ENCODE results near the gene LIME1. TPM values are rescaled to one million over a fixed set of nuclear protein-coding genes. Genes with fewer than 3 reads are reported as not detected.
A peak's percentile ranks its signal among the peaks of the same experiment; 100 is the strongest.

The LIME1 gene
- total RNA-seq, 4 donors from 2014 or later: 11.4 to 51.9 (median 17.6) TPM

- no peaks in the 10 kb centered on the region for H3K9me3 ChIP-seq
Measured at GRCh38 chr20:63701329-63702035, 35.0 kb upstream of the LIME1 start.

GRCh38 chr20:63702036-63702665 is 34.3 kb upstream of the LIME1 start:
- Histone ChIP-seq H3K4me1 (peaks cover 0 to 48% (median 30%) of the 10 kb centered on the region in 4 donors), H3K4me3 (no peak overlapping the region), H3K36me3 (peaks cover 0 to 73% (median 0%) of the 10 kb centered on the region in 3 donors), H3K9me3 (no peaks in the 10 kb centered on the region), H3K27me3 (no peaks in the 10 kb centered on the region), H3K27ac (no peak overlapping the region)
- DNase-seq (ENCODE audit: low spot score in 2 of 2): no peak
- TF ChIP-seq EP300 (IDR thresholded peaks at IDR 0.05): no peak
- no peak for TF ChIP-seq CTCF (IDR thresholded peaks at IDR 0.05)
- no peak for TF ChIP-seq POLR2A (IDR thresholded peaks at IDR 0.05)
- WGBS, 2 donors: 87 to 91% methylated on average over 16 of the region's 16 CpGs

More at GRCh38 chr20:63701329-63702035, 35.0 kb upstream of the LIME1 start:
- Histone ChIP-seq H3K27me3 (no peaks in the 10 kb centered on the region), H3K36me3 (peaks cover 0 to 79% (median 0%) of the 10 kb centered on the region in 3 donors), H3K27ac (peak overlapping the region in 1 of 4 donors; percentile 43), H3K4me3 (no peak overlapping the region), H3K4me1 (peaks cover 0 to 48% (median 31%) of the 10 kb centered on the region in 4 donors)
- DNase-seq (ENCODE audit: low spot score in 2 of 2): peak in 1 of 2 donors; percentile 4
- WGBS, 2 donors: 73 to 77% methylated on average over 8 to 10 of the region's 14 CpGs
- TF ChIP-seq POLR2A (IDR thresholded peaks at IDR 0.05): no peak
- TF ChIP-seq EP300 (IDR thresholded peaks at IDR 0.05): no peak
- TF ChIP-seq CTCF (IDR thresholded peaks at IDR 0.05): no peak

GRCh38 chr20:63702751-63703470 is 33.6 kb upstream of the LIME1 start:
- WGBS, 2 donors: 75 to 79% methylated on average over 11 of the region's 13 CpGs
- peaks cover 0 to 41% (median 28%) of the 10 kb centered on the region in 4 donors for H3K4me1 ChIP-seq

GRCh38 chr20:63703471-63703975 is 32.9 kb upstream of the LIME1 start:
- peaks cover 0 to 61% (median 0%) of the 10 kb centered on the region in 3 donors for H3K36me3 ChIP-seq
- TF ChIP-seq EP300 (IDR thresholded peaks at IDR 0.05): no peak
- no peak for TF ChIP-seq CTCF (IDR thresholded peaks at IDR 0.05)
- TF ChIP-seq POLR2A (IDR thresholded peaks at IDR 0.05): no peak
- no peaks in the 10 kb centered on the region for H3K27me3 ChIP-seq
- no peak for DNase-seq (ENCODE audit: low spot score in 2 of 2)
- H3K4me1 ChIP-seq: peaks cover 0 to 38% (median 27%) of the 10 kb centered on the region in 4 donors
- H3K9me3 ChIP-seq: no peaks in the 10 kb centered on the region
- no peak overlapping the region for H3K27ac ChIP-seq
- WGBS, 2 donors: 83 to 88% methylated on average over 11 to 14 of the region's 15 CpGs
- no peak overlapping the region for H3K4me3 ChIP-seq

More at GRCh38 chr20:63702751-63703470, 33.6 kb upstream of the LIME1 start:
- H3K36me3 ChIP-seq: peaks cover 0 to 65% (median 0%) of the 10 kb centered on the region in 3 donors
- no peak overlapping the region for H3K4me3 ChIP-seq
- no peak overlapping the region for H3K27ac ChIP-seq
- no peaks in the 10 kb centered on the region for H3K27me3 ChIP-seq
- peak in 1 of 2 donors; percentile 4 for DNase-seq (ENCODE audit: low spot score in 2 of 2)
- TF ChIP-seq EP300 (IDR thresholded peaks at IDR 0.05): no peak
- H3K9me3 ChIP-seq: no peaks in the 10 kb centered on the region

- WGBS, 2 donors: 76 to 83% methylated on average over 9 to 11 of the region's 11 CpGs
- H3K4me3 ChIP-seq: no peak overlapping the region
Measured at GRCh38 chr20:63703976-63704748, 32.3 kb upstream of the LIME1 start.

More at GRCh38 chr20:63703976-63704748, 32.3 kb upstream of the LIME1 start:
- no peaks in the 10 kb centered on the region for H3K27me3 ChIP-seq
- H3K27ac ChIP-seq: no peak overlapping the region
- H3K9me3 ChIP-seq: no peaks in the 10 kb centered on the region
- peaks cover 0 to 67% (median 0%) of the 10 kb centered on the region in 3 donors for H3K36me3 ChIP-seq
- TF ChIP-seq CTCF (IDR thresholded peaks at IDR 0.05) (no peak), EP300 (IDR thresholded peaks at IDR 0.05) (no peak), POLR2A (IDR thresholded peaks at IDR 0.05) (no peak)
- DNase-seq (ENCODE audit: low spot score in 2 of 2): no peak
- H3K4me1 ChIP-seq: peaks cover 0 to 38% (median 27%) of the 10 kb centered on the region in 4 donors
